Measurements from ENCODE around the gene SIRT6. TPM values are rescaled to one million over a fixed set of nuclear protein-coding genes. Genes with fewer than 3 reads are reported as not detected.
"Not testable (repeated sequence)": the region's sequence is repeated elsewhere in the genome, so short reads cannot be mapped to it uniquely, and the experiment has no call there.

SIRT6 gene
- total RNA-seq, 1 experiment from 2014 or later, result 23.9 TPM

DNA sequence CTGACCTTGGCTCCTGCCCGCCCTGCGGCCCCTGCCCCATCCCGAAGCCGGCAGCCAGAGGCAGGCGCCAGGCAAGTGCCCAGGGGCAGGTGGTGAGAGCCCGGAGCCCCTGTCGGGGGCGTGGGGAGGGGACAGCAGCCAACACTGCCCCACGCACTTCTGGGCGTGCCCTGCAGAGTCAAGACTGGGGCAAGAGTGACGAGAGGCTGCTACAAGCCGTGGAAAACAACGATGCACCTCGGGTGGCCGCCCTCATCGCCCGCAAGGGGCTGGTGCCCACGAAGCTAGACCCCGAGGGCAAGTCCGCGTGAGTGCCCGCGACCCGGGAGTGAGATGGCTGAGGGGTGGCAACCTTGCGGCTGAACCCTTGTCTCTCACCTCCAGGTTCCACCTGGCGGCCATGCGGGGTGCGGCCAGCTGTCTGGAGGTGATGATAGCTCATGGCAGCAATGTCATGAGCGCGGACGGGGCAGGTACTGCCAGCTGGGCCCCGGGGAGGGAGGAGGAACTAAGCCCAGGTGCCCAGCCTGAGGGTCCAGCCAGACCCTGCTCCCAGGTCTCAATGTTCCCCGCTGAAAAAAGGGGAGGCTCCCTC is 17.4 kb upstream of the SIRT6 start:
- no peak for DNase-seq (ENCODE audit: low read depth)

DNA sequence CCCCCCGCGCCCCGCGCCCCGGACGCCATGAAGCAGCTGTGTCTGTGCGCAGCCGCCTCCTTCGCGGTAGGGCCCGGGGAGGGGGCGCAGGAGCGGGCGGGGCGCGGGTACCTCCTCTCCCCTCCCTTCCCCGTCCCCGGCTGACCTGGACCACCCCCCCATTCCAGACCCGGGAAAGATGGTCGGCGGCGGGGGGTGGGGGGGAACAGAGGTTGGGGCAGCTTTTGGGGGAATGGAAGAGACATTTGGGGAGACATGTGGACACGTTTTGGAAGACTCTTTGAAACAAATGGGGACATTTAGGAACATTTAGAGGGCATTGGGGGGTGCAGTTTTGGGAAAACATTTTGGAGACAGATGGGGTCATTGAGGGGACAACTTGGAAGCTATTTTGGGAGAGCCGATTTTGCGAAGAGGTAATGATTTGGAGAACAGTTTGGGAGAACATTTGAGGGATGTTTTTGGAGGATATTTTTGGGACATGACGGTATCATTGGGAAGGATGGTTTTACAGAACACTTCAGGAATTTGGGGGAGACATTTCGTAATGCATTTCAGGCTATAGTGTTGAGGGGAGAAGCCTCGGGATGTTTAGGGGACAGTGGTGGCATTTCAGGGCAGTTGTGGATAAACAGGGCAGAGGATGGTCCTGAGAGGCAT is 16.2 kb upstream of the SIRT6 start:
- DNase-seq (ENCODE audit: low read depth), result no peak

DNA sequence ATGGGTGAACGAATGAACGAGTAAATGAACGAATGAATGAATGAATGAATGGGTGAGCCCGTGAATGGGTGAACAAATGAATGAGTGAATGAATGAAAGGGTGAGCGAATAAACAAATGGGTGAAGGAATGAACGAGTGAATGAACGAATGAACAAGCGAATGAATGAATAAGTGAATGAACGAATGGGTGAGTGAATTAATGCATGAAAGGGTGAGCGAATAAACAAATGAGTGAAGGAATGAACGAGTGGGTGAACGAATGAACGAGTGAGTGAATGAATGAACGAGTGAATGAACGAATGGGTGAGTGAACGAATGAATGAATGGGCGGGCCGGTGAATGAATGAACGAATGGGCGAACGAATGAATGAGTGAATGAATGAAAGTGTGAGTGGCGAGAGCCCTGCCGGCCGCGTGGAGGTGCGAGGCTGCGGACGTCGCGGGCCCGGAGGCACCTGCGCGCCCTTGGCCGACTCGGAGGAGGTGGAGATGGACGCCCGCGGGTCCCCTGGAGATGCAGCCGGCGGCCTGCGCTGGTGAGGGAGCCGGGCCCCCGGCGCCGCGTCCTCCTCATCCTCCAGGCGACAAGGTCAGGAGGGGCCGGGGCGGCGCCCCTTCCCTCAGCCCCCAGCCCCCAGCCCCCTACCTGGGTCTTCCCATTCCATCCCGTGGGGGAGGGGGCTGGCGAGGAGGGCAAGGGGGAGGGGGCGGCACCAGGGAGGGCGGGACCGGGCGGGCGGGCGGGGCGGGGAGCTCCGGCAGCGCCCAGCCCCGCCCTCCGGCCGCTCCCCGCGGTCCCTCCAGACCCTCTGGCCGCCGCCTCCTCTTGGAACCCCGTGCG is 15.5 kb upstream of the SIRT6 start:
- DNase-seq (ENCODE audit: low read depth), result no peak

GRCh38 chr19:4197228-4197624 is 14.9 kb upstream of the SIRT6 start:
- no peak for DNase-seq (ENCODE audit: low read depth)

DNA sequence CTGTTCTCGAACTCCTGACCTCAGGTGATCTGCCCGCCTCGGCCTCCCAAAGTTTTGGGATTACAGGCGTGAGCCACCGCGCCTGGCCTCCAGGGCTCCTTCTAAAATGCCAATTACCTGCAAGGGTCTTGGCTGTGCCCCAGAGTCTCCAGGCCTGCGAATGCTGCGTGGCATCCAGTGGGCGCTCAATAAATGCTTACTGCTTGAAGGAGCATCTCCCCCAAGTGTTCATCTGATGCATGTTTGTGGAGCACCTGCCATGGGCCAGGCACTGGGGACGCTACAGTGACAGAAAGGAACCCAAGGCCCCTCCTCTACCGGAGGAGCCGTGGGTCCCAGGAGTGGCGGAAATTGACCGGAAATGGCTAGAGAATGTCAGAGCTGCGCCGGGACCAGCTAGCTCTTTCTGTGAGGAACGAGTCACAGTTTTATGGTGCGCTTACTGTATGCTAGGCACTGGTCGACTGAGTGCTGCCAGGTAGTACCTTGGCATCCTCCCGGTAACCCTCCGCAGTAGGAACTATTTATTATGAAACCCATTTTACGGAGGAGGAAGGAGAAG is 14.3 kb upstream of the SIRT6 start:
- DNase-seq (ENCODE audit: low read depth), result no peak

- DNase-seq (ENCODE audit: low read depth), result no peak
Measured at GRCh38 chr19:4196009-4196408, 13.6 kb upstream of the SIRT6 start.

- no peak for DNase-seq (ENCODE audit: low read depth)
Measured at GRCh38 chr19:4194353-4194752, 12.0 kb upstream of the SIRT6 start.

- not testable (repeated sequence) for DNase-seq (ENCODE audit: low read depth)
Measured at GRCh38 chr19:4192537-4192936, 10.2 kb upstream of the SIRT6 start.

DNA sequence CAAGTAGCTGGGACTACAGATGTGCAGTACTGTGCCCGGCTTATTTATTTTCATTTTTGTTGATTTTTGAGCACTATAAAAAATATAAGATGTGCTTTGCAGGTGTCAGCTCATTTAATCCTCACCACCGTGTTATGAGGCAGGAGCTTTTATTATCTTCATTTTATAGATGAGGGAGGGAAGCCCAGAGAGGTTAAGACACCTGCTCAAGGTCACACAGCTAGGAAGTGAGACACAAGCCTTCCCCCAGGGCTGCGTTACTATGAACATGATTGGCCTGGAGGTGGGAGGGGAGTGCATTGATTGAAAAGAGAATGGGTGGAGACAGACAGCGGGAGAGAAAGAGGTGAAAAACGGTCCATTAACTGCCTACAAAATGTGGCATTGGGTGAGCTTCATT is 7.3 kb upstream of the SIRT6 start:
- no peak for DNase-seq (ENCODE audit: low read depth)

- DNase-seq (ENCODE audit: low read depth), result no peak
Measured at GRCh38 chr19:4187313-4188122, 5.2 kb upstream of the SIRT6 start.

DNA sequence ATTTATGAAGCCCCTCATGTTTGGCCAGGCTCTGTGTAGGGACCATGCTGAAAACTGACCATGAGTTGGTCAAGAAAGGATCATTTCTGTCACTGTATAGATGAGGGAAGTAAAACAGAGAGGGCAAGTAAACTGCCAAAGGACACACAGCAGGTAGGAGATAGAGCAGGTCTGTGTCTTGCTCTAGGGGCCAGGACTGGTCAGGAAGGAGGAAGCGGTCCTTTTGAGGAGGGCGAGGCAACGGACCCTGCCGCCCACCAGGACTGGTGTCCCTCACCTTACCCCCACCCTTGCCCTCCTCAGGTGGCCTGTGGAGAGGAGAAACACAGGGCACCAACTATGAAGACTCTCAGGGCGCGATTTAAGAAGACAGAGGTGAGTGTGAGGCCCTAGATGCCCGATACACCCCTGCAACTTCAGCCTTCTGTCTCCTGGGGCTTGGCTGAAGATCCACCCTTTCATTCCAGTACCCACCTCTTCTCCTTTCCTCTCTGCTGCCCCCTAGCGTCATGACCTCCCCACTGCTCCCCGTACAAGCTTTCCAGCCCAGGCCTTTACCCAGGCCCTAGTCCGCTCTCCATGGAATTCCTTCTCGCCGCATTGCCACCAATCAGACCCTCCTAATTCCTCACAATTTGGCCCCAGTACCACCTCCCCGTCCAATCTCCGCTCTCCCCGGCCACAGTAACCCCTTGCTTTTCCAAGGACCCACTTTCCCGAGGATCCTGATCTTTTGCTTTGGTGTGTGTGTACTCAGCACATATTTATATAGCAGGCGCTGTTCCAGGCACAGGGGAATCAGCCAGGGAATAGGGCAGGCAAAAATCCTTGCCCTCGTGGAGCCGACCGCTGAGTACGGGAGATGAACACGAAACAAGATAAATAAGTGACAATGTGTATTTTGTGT is 4.0 kb upstream of the SIRT6 start:
- DNase-seq (ENCODE audit: low read depth), result peak; percentile 83

DNA sequence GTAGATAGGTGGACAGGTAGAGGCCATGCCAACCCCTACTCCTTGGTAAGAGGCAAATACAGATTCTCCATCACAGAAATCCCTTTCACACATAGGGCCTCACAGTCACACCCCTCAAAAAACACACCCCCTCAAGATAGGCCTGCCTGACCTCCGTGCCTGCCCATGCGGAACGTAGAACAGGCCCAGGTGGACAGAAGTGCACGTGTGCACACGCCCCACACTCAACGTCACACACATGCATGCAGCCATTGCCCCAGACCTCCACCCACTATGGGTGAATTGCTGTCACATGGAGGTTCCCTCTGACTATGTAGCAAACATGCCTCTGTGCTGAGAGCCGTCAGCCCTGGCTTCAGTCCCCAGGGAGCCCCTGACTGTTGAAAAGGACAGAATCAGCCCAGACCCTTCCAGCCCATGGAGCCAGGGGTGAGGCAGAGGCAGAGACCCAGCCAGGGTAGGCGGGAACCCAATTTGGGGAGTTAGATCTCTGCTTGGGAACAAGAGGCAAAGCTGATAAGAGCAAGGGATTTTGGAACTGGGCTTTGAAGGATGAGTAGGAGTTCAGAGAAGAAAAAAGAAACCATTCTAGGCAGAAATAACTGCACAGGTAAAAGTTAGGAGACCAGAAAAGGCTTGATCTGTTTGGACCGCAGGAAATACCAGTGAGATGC is 3.2 kb upstream of the SIRT6 start:
- no peak for DNase-seq (ENCODE audit: low read depth)

GRCh38 chr19:4184718-4185352 is 2.5 kb upstream of the SIRT6 start:
- no peak for DNase-seq (ENCODE audit: low read depth)

GRCh38 chr19:4183967-4184717 is 1.8 kb upstream of the SIRT6 start:
- peak; percentile 40 for DNase-seq (ENCODE audit: low read depth)

DNA sequence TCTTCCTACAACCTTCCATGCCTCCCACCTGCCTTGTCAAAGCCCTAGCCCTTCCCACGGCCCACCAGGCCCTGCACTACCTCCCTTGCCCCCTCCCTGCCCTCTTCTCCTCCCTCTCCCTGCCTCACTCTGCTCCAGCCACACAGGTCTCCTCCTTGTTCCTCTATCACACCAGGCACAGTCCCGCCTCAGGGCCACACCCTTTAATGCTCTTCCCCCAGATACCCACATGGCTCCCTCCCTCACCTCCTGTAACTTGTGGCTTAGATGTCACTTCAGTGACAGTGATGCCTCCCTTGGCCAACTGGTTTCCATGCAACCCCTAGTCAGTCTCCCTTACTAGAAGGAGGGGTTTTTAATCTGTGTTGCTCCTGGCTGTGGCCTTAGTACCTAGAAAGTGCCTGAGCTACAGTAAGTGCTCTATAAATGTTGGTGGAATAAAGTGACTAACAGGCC is 1.3 kb downstream of the SIRT6 start:
- no peak for DNase-seq (ENCODE audit: low read depth)

GRCh38 chr19:4178990-4179389 is 3.4 kb downstream of the SIRT6 start:
- no peak for DNase-seq (ENCODE audit: low read depth)

DNA sequence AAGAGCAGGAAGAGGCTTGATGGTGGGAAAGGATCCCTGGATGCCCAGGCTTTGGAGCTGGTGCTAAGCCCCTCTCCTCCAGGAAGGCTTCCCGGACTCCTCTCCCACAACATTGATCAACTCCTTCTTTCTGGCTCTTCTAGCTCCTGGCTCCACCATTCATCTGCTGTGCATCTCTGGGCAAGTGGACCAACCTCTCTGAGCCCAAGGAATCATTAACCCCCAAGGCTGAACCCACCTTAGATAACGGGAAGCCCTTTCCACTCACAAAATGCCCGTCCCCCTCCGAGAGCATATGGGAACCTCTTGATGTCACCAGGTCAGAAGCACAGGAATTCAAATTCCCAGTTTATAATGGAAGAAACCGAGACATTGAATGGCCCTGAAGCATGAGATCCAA is 5.2 kb downstream of the SIRT6 start:
- no peak for DNase-seq (ENCODE audit: low read depth)

DNA sequence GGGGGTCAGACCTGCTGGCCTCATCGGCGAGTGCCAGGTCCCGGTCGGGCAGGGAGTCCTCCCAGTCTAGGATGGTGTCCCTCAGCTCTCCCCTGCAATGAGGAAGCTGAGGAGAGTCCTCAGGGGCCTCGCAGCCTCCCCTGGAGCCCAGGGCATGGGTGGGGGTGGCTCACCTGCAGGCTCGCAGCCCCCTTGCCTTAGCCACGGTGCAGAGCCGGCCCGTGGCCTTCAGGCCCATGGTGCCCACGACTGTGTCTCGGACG is 6.8 kb downstream of the SIRT6 start:
- DNase-seq (ENCODE audit: low read depth), result no peak

All from Daoy (cell line).